Hematopoietic multipotent progenitor cell treated with erythropoietin and hydrocortisone succinate and interleukin-3 and kit ligand, for 4 days (in vitro differentiated cells): ENCODE results near the gene LRRK1.
A peak's percentile ranks its signal among the peaks of the same experiment; 100 is the strongest.

Experiments used
- DNase-seq: peaks from one replicate; pipeline ENCODE4 v3.0.0-alpha.2; 2015

LRRK1 gene

DNA sequence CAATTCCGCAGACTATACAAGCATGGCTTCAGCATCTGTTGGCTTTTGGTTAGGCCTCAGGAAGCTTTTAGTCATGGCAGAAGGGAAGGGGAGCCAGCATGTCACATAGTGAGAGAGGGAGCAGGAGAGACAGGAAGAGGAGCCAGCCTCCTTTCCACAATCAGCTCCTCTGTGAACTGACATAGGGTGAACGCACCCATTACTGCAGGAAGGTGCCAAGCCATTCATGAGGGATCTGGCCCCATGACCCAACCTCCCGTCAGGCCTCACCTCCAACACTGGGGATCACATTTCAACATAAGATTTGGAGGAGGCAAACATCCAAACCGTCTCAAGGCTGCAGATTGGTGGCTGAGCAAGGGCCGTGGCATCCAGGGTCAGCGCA is 106.3 kb downstream of the LRRK1 start:
- no peak for DNase-seq

DNA sequence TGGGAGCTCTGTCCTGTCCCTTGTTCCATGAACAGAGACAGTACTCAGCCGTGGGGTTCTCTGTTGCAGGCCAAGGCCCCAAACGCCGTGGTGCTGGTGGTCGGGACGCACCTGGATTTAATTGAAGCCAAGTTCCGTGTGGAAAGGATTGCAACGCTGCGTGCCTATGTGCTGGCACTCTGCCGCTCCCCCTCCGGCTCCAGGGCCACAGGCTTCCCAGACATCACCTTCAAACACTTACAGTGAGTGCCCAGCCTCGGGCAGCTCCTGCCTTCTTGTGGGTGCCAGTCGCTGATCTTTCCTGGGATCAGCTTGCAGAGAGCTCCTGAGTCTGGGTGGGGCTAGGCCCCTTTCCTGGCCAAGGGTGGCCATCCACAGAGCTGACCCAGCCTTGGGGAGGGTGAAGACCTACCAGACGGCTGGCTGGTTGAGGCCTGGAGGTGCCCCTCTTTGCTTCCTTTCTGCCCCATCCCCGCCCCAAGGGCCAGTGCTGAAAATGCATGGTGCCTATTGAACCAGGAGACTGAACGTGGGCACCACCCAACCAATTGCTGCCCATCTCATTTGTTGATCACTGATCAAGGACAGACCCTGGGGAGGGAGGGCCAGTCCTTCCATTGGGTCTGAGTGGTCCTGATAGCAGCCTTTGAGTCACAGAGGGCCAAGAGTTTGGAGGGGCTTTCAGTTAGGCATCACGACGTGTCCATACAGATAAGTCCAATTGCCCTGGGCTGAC is 106.9 kb downstream of the LRRK1 start:
- DNase-seq: no peak

DNA sequence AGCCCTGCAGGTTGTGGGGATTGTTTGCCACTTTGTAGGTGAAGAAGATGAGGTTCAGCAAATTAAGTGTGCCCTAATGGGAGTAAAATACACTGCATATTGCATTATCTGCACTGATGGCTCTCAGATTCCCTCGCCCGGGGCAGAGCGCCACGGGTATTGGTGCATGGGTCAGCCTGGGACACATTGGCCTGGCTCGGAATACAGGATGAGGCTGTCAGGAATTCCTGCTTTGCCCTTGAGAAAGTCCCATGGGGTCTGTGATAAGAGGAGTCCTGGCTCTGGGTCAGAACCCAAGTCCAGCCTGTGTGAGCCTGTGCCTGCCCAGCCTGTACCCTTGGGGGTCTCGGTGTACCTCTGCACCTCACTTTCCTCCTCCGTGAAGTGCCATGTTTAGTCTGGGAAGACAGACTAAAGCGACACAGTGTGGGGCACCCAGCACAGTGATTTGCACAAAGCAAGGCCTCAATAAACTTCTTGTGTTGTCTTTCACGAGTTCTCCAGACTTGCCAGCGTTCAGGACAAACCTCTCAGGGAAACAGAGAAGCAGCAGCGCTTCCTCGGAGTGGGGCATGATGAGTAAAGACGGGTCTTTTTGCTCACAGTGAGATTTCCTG is 107.6 kb downstream of the LRRK1 start:
- no peak for DNase-seq

DNA sequence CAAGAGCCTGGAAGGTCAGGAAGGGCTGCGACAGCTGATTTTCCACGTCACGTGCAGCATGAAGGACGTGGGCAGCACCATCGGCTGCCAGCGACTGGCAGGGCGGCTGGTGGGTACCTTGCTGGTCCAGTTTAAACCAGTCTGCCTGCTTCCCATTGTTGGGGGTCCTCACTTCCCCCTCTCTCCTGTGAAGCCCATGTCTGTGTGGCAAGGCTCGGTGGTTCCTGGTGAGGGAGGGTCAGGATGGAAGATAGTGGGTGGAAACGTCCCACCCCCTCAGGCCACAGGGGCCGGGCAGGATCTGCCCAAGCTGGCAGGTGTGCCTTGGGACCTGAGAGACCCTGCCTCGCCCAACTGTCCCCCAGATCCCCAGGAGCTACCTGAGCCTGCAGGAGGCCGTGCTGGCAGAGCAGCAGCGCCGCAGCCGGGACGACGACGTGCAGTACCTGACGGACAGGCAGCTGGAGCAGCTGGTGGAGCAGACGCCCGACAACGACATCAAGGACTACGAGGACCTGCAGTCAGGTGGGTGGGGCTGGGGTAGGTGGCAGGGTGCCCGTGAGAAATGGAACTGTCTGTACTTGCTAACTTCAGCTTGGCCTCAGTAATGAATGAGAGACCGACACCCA is 108.2 kb downstream of the LRRK1 start:
- no peak for DNase-seq

DNA sequence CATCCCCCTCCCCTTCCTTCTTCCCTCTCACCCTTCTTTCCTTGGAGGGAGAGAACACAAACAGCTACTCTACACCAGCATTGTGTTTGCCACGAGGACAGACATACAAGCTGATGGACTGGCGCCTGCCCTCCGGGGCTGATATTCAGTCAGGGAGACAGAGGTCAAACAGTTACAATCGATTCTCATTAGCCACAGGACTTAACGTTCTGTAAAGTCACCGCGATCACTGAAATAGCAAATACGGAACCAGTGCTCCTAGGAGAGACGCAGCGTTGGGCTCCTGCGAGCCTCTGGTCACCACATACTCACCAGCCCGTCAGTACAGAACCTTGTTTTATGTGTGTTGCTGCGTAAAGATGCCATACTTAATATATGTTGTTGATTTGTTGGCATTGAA is 108.8 kb downstream of the LRRK1 start:
- no peak for DNase-seq

DNA sequence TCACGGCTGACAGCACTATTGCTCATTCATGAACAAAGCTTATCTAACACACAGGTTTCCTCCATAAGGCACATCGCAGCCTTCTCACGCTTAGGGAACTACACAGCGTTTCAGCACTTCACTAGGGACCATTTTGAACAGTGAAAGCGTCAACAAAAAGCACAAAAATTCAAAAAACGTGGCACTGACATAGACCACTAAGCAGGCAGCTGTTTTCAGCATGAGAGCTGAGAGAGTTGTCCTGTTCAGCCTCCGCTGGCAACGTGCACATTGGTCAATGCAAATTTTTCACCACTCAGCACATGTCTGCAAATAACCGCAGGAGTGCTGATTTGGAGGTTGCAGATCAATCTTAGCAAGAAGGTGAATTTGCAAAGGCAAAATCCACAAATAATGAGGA is 109.2 kb downstream of the LRRK1 start:
- no peak for DNase-seq

DNA sequence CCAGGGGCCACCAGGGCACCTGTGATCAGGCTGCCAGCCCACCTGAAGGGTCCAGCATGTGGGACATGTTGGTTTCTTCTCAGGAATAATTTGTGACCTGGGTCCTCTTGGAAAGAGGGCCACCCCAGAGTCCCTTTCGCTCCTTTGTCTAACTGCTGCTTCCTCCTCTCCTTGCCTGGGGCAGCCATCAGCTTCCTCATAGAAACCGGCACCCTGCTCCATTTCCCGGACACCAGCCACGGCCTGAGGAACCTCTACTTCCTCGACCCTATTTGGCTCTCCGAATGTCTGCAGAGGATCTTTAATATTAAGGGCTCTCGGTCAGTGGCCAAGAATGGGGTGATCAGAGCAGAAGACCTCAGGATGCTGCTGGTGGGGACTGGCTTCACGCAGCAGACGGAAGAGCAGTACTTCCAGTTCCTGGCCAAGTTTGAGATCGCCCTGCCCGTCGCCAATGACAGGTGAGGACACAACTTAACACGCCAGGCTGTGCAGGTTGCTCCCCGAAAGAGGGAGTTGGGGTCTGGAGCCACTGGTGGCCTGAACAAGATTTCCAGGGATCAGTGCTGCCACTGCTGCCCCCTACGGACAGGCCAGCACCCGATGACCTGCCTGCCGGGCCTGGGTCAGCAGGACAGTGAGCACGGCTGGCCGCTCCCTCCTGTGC is 109.7 kb downstream of the LRRK1 start:
- DNase-seq: no peak

DNA sequence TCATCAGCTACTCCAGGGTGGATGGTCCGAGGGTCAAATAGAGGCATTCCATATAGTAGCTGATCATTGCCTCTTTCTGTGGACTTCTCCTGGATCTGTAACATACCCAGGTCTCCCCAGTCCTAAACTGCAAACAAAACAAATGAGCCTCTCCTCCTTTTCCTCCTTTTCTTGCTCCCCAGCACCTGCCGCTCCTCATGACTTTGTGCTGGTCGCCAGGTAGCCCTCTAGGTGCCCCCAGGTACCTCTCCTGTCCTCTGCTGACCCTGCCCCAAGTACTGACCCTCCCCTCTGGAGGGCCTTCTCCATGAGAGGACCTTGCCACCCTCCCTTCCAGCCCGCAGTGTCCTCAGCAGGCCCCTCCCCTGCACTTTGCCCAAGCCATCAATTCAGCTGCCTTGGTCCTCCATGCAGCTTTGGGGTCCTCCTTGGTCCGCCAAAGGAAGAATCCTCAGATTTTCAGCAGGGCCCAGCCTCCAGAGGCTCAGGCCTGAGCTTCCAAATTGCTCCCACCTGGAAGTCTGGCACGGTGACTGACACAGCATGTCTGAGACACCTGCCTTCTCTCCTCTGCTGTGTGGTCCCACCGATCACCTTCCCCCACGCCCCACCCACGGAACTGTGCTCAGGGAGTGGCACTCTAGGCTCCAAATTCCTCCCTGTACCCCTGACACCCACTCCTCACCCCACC is 111.0 kb downstream of the LRRK1 start:
- no peak for DNase-seq

DNA sequence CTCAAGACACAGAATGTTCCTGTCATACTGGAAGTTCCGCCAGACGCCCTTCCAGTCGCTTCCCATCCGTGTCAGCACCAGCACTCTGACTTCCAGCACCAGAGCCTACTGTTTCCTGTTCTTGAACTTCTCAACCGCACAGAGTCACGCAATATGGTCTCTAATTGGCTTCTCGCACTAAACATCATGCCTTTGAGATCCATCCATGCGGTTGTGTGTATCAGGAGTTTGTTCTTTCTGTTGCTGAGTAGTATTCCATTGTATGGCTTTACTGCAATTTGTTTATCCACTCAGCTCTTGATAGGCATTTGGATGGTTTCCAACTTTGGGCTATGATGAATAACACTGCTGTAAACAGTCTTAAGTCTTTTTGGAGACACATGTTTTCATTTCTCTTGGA is 112.1 kb downstream of the LRRK1 start:
- no peak for DNase-seq

DNA sequence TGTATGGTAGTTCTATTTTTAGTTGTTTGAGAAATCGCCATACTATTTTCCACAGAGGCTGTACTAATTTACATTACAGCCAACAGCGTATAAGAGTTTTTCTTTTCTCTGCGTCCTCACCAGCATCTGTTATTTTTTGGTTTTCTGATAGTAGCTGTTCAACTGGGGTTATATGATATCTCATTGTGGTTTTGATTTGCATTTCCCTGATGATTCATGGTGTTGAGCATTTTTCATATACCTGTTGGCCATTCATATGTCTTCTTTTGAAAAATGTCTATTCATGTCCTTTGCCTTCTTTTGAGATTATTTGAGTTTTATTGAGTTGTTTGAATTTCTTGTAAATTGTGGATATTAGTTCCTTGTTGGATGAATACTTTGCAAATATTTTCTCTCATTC is 114.6 kb downstream of the LRRK1 start:
- peak; percentile 41 for DNase-seq

DNA sequence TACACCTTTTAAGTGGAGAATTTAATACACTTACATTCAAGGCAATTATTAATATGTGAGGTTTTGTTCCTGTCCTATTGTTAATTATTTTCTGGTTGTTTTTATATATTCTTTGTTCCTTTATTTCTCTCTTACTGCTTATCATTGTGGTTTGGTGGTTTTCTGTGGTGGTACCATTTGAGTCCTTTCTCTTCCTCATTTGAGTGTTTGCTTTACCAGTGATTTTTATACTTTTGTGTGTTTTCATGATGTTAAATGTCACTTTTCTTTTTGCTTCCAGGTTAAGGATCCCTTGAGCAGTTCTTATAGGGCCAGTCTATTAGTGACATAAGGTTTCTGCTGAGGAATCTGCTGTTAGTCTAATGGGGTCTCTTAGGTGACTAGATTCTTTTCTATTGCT is 116.5 kb downstream of the LRRK1 start:
- peak; percentile 82 for DNase-seq

DNA sequence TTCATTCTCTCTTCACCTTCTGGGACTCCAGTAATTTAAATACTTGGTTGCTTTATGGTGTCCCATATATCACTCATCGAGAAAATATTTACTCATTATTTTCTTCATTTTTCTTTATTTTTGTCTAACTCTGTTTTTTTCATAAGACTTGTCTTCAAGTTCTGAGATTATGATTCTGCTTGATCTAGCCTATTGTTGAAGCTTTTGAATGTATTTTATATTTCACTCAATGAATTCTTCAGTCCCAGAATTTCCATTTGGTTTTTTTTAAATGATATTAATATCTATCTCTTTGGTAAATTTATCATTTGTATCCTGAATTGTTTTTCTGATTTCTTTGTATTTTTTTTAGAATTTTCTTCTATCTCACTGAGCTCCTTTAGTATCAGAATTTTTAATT is 117.0 kb downstream of the LRRK1 start:
- DNase-seq: no peak

DNA sequence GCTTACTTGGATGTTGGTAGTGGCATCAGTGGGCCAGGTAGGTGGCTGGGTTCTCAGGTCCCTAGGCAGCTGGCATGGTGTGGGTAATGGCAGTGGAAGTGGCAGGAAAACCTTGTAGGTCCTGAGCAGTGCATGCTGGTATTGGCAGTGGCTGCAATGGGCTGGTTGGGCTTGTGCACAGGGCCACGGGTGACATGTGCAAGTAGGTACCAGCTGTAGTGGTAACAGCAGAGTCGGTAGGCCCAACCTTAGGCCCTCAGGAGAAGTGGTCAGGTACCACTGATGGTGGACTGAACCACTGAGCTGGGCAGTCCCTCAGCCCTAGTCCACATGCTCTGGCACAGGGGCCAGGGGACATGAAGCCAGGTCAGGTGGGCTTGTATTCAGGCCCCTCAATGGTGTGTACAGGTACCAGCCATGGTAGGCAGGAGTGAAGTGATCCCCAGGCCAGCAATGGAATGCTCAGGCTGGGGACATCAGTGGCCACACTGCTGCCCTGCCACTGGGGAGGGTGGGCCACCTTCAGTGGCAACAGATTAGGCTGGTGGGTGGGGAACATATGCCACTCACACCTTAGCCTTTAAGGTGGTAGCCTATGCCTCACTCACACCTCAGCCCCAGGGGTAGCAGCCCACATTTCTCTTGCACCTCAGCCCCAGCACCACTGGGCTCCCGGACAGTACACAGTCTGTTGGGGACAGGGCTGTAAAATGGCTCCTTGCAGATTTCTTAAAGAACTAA is 118.1 kb downstream of the LRRK1 start:
- DNase-seq: no peak

DNA sequence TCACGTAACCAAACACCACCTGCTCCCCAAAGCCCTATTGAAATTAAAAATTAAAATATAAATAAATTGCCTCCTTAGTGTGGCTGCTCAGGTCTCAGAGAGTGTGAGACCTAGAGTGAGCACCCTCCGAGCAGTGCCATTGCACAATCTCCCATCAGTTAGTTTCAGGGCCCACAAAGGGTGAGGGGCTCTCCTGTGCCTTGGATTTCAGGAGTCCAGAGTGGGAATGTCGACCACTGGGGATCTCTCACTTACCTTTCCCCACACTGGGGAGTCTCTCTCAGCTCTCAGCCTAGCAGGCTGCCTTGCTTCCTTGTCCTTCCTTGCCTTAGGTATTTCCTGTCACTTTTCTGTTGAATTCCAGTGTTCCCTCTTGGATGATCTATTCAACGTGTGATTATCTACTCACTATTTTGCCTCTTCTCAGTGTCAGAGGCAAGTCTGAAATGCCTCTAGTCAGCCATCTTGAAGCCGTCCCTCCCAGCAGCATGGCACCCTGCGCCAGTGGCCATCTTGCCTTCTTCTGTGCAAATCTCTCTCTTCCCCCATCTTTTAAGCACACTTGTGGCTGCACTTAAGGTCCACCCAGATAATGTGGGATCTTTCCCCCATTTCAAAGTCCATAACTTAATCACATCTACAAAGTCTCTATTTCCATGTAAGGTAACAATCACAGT is 119.3 kb downstream of the LRRK1 start:
- DNase-seq: no peak

DNA sequence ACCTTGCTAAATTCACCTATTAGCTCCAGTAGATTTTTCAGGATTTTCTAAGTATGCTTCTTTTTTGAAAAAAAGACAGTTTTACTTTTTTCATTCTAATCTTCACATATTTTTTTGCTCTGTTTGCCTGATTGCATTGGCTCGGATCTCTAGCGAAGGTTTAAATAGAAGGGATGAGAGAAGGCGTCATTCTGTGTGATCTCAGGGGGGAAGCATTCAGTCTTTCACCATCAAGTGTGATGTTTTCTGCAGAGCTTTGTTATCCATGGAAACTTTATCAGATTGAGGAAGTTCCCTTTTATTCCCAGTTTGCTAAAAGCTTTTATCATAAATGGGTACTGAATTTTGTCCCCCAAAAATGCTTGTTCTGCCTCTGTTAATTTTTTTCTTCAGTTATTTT is 120.3 kb downstream of the LRRK1 start:
- DNase-seq: no peak

DNA sequence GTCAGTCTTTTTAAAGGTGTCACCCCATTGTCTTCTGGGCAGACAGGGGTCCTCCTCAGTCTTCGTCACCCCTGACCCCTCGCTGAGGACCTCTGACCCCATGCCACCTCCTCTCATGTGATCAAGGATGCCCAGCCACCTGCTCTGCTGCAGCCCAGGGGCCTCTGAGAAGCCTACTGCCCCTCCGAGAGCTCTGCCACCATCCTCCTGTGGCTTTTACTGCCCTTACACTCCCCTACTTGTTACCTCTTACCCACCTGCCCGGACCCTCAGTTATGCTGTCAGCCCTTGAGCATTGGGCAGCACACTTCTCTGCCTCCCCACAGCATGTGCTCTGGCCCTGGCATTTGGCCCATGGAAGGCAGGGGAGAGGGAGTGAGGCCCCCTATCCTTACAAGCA is 123.2 kb downstream of the LRRK1 start:
- no peak for DNase-seq

DNA sequence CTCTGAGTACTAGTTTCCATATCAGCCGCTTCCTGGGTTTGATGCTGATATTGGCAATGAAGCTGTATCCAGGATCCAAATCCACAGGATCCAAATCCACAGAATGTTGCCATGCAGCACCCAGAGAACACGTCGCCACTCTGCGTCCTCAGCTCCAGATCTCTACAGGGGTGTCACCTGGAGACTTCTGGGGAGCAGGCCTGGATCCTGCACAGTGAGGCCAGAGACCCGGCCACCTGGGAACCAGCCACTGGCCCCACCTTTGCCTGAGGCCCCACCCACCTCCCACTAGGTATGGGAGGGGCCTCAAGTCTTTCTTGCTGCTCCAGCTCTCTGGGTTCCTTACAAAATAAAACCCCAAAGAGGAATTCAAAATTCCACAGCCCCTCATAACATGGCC is 123.9 kb downstream of the LRRK1 start:
- DNase-seq: no peak

DNA sequence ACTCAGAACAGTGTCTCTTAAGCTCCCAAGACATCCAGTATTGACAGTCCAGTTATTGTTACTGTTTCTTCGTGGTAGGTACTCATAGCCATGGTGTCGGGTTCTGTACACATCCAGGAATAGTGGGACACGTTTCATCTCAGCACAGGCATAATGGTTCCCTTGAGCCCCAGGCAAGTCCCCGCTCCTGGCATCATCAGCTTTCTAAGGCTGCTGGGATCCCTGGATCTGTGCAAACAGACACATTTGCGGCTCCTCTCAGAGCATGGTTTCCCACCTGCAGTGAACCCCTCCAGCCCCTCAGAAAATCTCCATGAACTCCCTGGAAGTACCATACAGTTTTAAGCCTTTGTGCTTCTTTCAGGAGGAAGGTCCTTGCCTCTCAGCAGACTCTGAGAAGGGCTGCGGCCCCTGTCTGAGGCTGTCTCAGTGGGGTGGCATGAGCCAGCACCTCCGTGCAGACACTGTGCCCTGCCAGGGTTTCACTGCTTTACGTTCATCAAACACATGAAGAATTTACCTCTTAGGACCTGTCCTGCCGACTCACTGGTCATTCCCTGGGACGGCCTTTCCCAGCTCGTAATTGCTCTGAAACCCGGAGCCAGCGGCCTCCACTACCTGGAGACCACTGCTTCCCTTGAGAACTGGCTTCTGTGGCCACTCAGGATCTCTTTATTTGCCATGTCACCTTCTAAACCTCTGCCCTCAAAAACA is 124.9 kb downstream of the LRRK1 start:
- DNase-seq: no peak

DNA sequence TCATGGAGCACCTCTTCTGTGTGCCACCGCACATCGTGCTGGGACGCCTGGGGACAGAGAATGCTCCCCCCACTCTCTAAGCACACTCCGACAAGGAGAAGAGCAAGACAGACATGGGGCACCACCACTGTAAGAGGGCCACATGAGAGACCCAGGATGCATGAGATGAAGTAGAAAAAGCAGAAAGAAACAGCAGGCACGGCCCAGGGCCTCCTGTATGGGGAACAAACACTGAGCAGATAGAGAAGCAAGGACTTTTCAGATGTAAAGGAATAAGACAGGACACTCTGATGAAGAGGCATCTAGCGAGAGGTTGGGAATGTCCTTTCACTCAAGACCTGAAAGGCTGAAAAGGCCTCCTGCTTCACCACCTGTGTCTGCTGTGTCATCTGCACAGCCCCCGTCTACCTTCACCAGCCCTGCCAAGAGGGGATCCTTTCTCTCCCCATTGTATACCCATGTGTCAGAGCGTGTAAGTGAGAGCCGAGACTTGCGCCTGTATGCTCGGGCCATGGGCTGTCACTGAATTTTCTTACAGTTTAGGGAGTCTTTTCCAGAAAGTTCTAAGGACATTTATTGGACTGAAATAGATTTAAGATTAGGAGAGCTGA is 125.6 kb downstream of the LRRK1 start:
- DNase-seq: no peak

DNA sequence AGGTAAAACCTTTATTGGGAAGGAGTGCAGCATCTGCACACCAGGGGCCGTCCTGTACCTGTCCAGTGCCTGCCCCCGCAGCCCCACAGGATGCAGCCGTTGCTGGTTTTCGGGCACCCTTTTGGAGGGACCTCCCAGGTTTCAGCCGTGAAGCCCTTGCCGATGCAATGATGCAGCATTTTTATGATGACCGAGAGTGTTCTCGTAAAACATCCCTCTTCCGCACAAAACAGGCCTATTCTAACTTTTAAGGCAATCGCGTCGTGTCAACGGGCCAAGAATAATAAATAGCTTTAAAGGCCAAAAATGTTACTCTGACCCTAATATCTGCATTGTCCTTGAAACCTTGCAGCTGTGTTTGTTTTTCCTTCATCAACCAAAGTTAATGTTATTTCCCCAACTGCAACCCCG is 126.1 kb downstream of the LRRK1 start:
- DNase-seq: no peak
